ENCODE data around the gene FOXI1. TPM values are rescaled to one million over a fixed set of nuclear protein-coding genes. Genes with fewer than 3 reads are reported as not detected.

FOXI1 gene
- total and polyA plus RNA-seq, 2 experiments from 2014 or later, result not detected

GRCh38 chr5:170104299-170104698 lies 1.4 kb upstream of the FOXI1 start:
- H3K4me1 ChIP-seq (ENCODE audit: insufficient read depth), result 0 out of 2 replicates have a peak, but pooled peaks cover 6% of the 10 kb centered on the region
- H4K20me1 ChIP-seq (ENCODE audit: insufficient read depth), result no peaks in the 10 kb centered on the region
- H3K4me3 ChIP-seq, result no peak overlapping the region
- no peak overlapping the region for H3K27ac ChIP-seq
- no peaks in the 10 kb centered on the region for H3K9me2 ChIP-seq (ENCODE audit: insufficient read depth)
- peaks cover 4% of the 10 kb centered on the region; the same call in 1 of the 2 replicates for H3K27me3 ChIP-seq (replicated peaks; ENCODE audit: insufficient read depth)
- peaks cover 13% of the 10 kb centered on the region; the same call in 1 of the 2 replicates for H3F3A ChIP-seq (ENCODE audit: insufficient read depth)
- no peak for TF ChIP-seq EZH2phosphoT487 (IDR thresholded peaks at IDR 0.05; ENCODE audit: insufficient read depth, low read depth)
- no peak for TF ChIP-seq EZH2 (IDR thresholded peaks at IDR 0.05; ENCODE audit: insufficient read depth, poor library complexity, severe bottlenecking)
- no peaks in the 10 kb centered on the region for H3K36me3 ChIP-seq (ENCODE audit: low read depth)
- H3K79me2 ChIP-seq (ENCODE audit: insufficient read depth), result no peaks in the 10 kb centered on the region
- WGBS, 2 experiments (ENCODE audit: low coverage in 1 of 2, low lambda C conversion rate in 2 of 2, missing lambda C conversion rate in 2 of 2), result 64 to 74% methylated on average over 5 of the region's 6 CpGs
- H3K9ac ChIP-seq, result no peak overlapping the region
- no peak overlapping the region for H2AFZ ChIP-seq
- DNase-seq, result no peak
- H3K4me2 ChIP-seq (ENCODE audit: unreplicated experiment), result no peak overlapping the region
- in situ Hi-C loops (cut with MboI), result loop anchor here (25.0 kb wide), 1 partner anchor 308 kb away; no protein-coding TSS in a partner anchor
- H3K9me3 ChIP-seq (ENCODE audit: low read depth), result no peaks in the 10 kb centered on the region

GRCh38 chr5:170104710-170105109 lies 987 bp upstream of the FOXI1 start:
- Histone ChIP-seq H3K4me2 (ENCODE audit: unreplicated experiment) (no peak overlapping the region), H4K20me1 (ENCODE audit: insufficient read depth) (no peaks in the 10 kb centered on the region), H3K4me1 (ENCODE audit: insufficient read depth) (0 out of 2 replicates have a peak, but pooled peaks cover 6% of the 10 kb centered on the region), H3K36me3 (ENCODE audit: low read depth) (no peaks in the 10 kb centered on the region), H3K4me3 (no peak overlapping the region), H3K27ac (no peak overlapping the region), H2AFZ (no peak overlapping the region), H3K9me3 (ENCODE audit: low read depth) (no peaks in the 10 kb centered on the region), H3K9ac (no peak overlapping the region), H3K9me2 (ENCODE audit: insufficient read depth) (no peaks in the 10 kb centered on the region), H3K27me3 (replicated peaks; ENCODE audit: insufficient read depth) (peaks cover 4% of the 10 kb centered on the region; the same call in 1 of the 2 replicates), H3F3A (ENCODE audit: insufficient read depth) (peaks cover 8% of the 10 kb centered on the region; the same call in 1 of the 2 replicates), H3K79me2 (ENCODE audit: insufficient read depth) (no peaks in the 10 kb centered on the region)
- in situ Hi-C loops (cut with MboI), result loop anchor here (25.0 kb wide), 1 partner anchor 308 kb away; no protein-coding TSS in a partner anchor
- TF ChIP-seq EZH2 (IDR thresholded peaks at IDR 0.05; ENCODE audit: insufficient read depth, poor library complexity, severe bottlenecking), result no peak
- TF ChIP-seq EZH2phosphoT487 (IDR thresholded peaks at IDR 0.05; ENCODE audit: insufficient read depth, low read depth), result no peak
- 77 to 88% methylated on average over 20 to 26 of the region's 26 CpGs for WGBS, 2 experiments (ENCODE audit: low coverage in 1 of 2, low lambda C conversion rate in 2 of 2, missing lambda C conversion rate in 2 of 2)
- DNase-seq, result no peak

GRCh38 chr5:170107674-170108073 lies 2.0 kb downstream of the FOXI1 start:
- no peak for TF ChIP-seq EZH2 (IDR thresholded peaks at IDR 0.05; ENCODE audit: insufficient read depth, poor library complexity, severe bottlenecking)
- no peak for TF ChIP-seq EZH2phosphoT487 (IDR thresholded peaks at IDR 0.05; ENCODE audit: insufficient read depth, low read depth)
- H3K9me2 ChIP-seq (ENCODE audit: insufficient read depth), result no peaks in the 10 kb centered on the region
- H3K27ac ChIP-seq, result no peak overlapping the region
- no peaks in the 10 kb centered on the region for H4K20me1 ChIP-seq (ENCODE audit: insufficient read depth)
- H3K4me1 ChIP-seq (ENCODE audit: insufficient read depth), result no peaks in the 10 kb centered on the region
- no peak overlapping the region for H3K4me2 ChIP-seq (ENCODE audit: unreplicated experiment)
- H3K27me3 ChIP-seq (replicated peaks; ENCODE audit: insufficient read depth), result peaks cover 4% of the 10 kb centered on the region; the same call in 1 of the 2 replicates
- no peaks in the 10 kb centered on the region for H3F3A ChIP-seq (ENCODE audit: insufficient read depth)
- no peaks in the 10 kb centered on the region for H3K79me2 ChIP-seq (ENCODE audit: insufficient read depth)
- H3K36me3 ChIP-seq (ENCODE audit: low read depth), result no peaks in the 10 kb centered on the region
- H2AFZ ChIP-seq, result no peak overlapping the region
- 36 to 56% methylated on average over 2 of the region's 2 CpGs for WGBS, 2 experiments (ENCODE audit: low coverage in 1 of 2, low lambda C conversion rate in 2 of 2, missing lambda C conversion rate in 2 of 2)
- H3K9me3 ChIP-seq (ENCODE audit: low read depth), result no peaks in the 10 kb centered on the region
- in situ Hi-C loops (cut with MboI), result loop anchor here (25.0 kb wide), 1 partner anchor 305 kb away; no protein-coding TSS in a partner anchor
- no peak for DNase-seq
- H3K9ac ChIP-seq, result no peak overlapping the region
- no peak overlapping the region for H3K4me3 ChIP-seq

DNA sequence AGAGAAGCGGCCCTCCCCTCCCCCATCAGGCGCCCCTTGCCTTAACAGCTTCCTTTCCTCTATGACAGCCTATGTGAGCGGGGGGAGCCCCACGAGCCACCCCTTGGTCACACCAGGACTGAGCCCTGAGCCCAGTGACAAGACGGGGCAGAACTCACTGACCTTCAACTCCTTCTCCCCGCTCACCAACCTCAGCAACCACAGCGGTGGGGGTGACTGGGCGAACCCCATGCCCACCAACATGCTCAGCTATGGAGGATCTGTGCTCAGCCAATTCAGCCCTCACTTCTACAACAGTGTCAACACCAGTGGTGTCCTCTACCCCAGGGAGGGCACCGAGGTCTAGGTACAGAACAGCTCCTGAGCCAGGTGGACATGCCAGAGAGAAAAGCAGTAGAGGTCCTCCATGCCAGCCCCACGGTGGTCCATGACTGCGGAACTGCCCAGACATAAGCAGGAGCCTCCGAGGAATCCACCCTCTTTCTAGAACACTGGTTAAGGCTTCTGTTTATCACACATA lies 2.6 kb downstream of the FOXI1 start:
- Histone ChIP-seq H3K4me3 (no peak overlapping the region), H3K4me2 (ENCODE audit: unreplicated experiment) (no peak overlapping the region), H3K27me3 (replicated peaks; ENCODE audit: insufficient read depth) (peaks cover 4% of the 10 kb centered on the region; the same call in 1 of the 2 replicates), H3K36me3 (ENCODE audit: low read depth) (no peaks in the 10 kb centered on the region), H3K9me3 (ENCODE audit: low read depth) (no peaks in the 10 kb centered on the region), H3K79me2 (ENCODE audit: insufficient read depth) (no peaks in the 10 kb centered on the region), H3K9ac (no peak overlapping the region), H2AFZ (no peak overlapping the region), H3F3A (ENCODE audit: insufficient read depth) (no peaks in the 10 kb centered on the region), H3K27ac (no peak overlapping the region), H3K9me2 (ENCODE audit: insufficient read depth) (no peaks in the 10 kb centered on the region), H3K4me1 (ENCODE audit: insufficient read depth) (no peaks in the 10 kb centered on the region), H4K20me1 (ENCODE audit: insufficient read depth) (no peaks in the 10 kb centered on the region)
- in situ Hi-C loops (cut with MboI), result loop anchor here (25.0 kb wide), 1 partner anchor 304 kb away; no protein-coding TSS in a partner anchor
- DNase-seq, result no peak
- 71 to 79% methylated on average over 9 to 12 of the region's 12 CpGs for WGBS, 2 experiments (ENCODE audit: low coverage in 1 of 2, low lambda C conversion rate in 2 of 2, missing lambda C conversion rate in 2 of 2)
- TF ChIP-seq EZH2 (IDR thresholded peaks at IDR 0.05; ENCODE audit: insufficient read depth, poor library complexity, severe bottlenecking), result no peak
- TF ChIP-seq EZH2phosphoT487 (IDR thresholded peaks at IDR 0.05; ENCODE audit: insufficient read depth, low read depth), result no peak
